Ishikawa (cell line): Measurements from ENCODE around the gene TRIM33.

Experiments used
- CEBPB ChIP-seq: IDR thresholded peaks from 2 replicates; pipeline ENCODE4 v1.6.1; 2012
- CREB1 ChIP-seq: IDR thresholded peaks from 2 replicates; pipeline ENCODE4 v1.6.1; 2012; ENCODE audit warnings: low read depth
- EGR1 ChIP-seq: IDR thresholded peaks from 2 replicates; pipeline ENCODE4 v1.6.1; 2012
- EP300 ChIP-seq: IDR thresholded peaks from 2 replicates; pipeline ENCODE4 v1.6.1; 2012; ENCODE audit warnings: borderline replicate concordance
- FOXM1 ChIP-seq: IDR thresholded peaks from 2 replicates; pipeline ENCODE4 v1.6.1; 2012; ENCODE audit warnings: low read depth, borderline replicate concordance
- NFIC ChIP-seq: IDR thresholded peaks from 2 replicates; pipeline ENCODE4 v1.6.1; 2012
- RAD21 ChIP-seq: IDR thresholded peaks from 2 replicates; pipeline ENCODE4 v1.6.1; 2012; ENCODE audit warnings: low read depth
- REST ChIP-seq: IDR thresholded peaks from 2 replicates; pipeline ENCODE4 v1.6.1; 2012; ENCODE audit warnings: low read depth, mild to moderate bottlenecking
- TAF1 ChIP-seq: IDR thresholded peaks from 2 replicates; pipeline ENCODE4 v1.6.1; 2012; ENCODE audit warnings: low read depth, mild to moderate bottlenecking
- TCF12 ChIP-seq: IDR thresholded peaks from 2 replicates; pipeline ENCODE4 v1.6.1; 2012; ENCODE audit warnings: low read depth
- TEAD4 ChIP-seq: IDR thresholded peaks from 2 replicates; pipeline ENCODE4 v1.6.1; 2012
- YY1 ChIP-seq: IDR thresholded peaks from 2 replicates; pipeline ENCODE4 v1.6.1; 2012; ENCODE audit warnings: low read depth
- ZBTB7A ChIP-seq: IDR thresholded peaks from 2 replicates; pipeline ENCODE4 v1.6.1; 2012; ENCODE audit warnings: low read depth
- TF ChIP-seq, protein P1 (sequence below): IDR thresholded peaks from 2 replicates; pipeline ENCODE4 v1.6.1; 2012
- TF ChIP-seq, protein P2 (sequence below): IDR thresholded peaks from 2 replicates; pipeline ENCODE4 v1.6.1; 2012

The TRIM33 gene

DNA sequence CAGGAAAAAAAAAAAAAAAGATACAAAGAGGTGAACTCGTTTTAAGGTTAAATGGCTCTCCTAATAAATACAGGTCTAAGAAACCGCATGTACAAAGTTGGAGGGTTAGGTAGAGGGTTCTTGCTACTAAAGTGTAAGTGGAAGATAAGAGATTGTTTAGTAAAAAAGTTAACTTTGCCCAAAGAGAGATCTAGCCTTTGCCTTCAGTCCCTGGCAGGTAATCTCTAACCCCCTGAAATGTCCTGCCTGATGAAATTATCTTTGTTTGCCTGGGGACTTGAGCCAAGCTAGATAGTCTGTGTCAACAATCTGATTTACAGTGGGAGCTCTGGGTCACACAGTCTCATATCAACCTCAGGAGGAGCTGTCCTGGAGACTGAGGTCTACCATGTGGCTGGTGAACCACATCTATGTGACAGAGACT, 57.6 kb downstream of the TRIM33 start:
- TF ChIP-seq NFIC: no peak
- TF ChIP-seq, protein P1, sequence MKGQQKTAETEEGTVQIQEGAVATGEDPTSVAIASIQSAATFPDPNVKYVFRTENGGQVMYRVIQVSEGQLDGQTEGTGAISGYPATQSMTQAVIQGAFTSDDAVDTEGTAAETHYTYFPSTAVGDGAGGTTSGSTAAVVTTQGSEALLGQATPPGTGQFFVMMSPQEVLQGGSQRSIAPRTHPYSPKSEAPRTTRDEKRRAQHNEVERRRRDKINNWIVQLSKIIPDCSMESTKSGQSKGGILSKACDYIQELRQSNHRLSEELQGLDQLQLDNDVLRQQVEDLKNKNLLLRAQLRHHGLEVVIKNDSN: no peak
- TF ChIP-seq YY1: no peak
- TF ChIP-seq EGR1: no peak
- TF ChIP-seq CEBPB: no peak
- no peak for TF ChIP-seq CREB1
- no peak for TF ChIP-seq EP300
- TF ChIP-seq FOXM1: no peak
- TF ChIP-seq TAF1: no peak
- TF ChIP-seq REST: no peak
- TF ChIP-seq, protein P2, sequence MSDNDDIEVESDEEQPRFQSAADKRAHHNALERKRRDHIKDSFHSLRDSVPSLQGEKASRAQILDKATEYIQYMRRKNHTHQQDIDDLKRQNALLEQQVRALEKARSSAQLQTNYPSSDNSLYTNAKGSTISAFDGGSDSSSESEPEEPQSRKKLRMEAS: no peak

- TF ChIP-seq FOXM1 (no peak), RAD21 (no peak), EGR1 (no peak), ZBTB7A (no peak), YY1 (no peak), TAF1 (no peak), REST (no peak), TEAD4 (no peak), CREB1 (no peak), EP300 (no peak)
- TF ChIP-seq, protein P2: no peak
- TF ChIP-seq, protein P1: no peak
Observed at GRCh38 chr1:114448370-114449036, 62.5 kb downstream of the TRIM33 start.

DNA sequence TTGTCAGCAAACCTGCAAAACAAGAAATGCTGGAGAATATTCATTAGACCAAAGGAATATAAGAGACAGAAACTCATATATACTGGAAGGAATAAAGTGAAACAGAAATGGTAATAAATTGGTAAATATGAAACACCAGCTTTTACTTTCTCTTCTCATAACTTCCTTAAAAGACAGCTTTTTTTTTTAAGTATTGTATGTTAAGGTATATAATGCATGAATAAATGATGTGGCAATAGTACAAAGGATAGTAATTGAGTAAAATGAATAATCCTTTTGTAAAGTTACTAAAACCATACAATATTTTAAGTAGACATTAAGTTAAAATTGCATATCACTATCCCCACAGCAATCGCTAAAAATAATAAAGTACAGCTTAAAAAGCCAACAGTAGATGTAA, 64.8 kb downstream of the TRIM33 start:
- TF ChIP-seq EP300 (no peak), EGR1 (no peak), CEBPB (no peak), RAD21 (no peak), ZBTB7A (no peak), CREB1 (no peak), REST (no peak), FOXM1 (no peak), NFIC (no peak), TEAD4 (no peak)
- TF ChIP-seq, protein P2: no peak
- TF ChIP-seq, protein P1: no peak

DNA sequence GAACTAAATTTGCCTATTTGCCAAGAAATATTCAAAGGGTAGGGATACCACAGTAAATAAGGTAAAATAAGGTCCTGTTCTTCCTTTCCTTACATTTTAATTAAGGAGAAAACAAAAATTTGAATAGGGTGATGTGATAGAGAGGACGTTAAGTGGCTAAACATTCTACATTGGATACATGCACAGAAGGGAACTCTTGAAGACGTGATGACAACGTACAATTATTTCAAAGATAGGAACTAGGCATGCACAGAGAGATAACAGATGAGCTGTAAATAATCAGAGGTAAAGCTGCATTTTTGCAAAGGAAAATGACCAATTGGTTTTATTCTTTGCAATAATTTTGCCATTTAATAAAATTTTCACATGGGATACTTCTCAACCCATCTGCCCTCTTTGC, 69.7 kb downstream of the TRIM33 start:
- TF ChIP-seq NFIC (no peak), TAF1 (no peak), RAD21 (no peak), EGR1 (no peak), EP300 (no peak), REST (no peak), CREB1 (no peak), TCF12 (no peak), ZBTB7A (no peak)
- TF ChIP-seq, protein P1: no peak
